Neural crest cell (in vitro differentiated cells): Measurements from ENCODE around the gene ZDHHC15. TPM values are rescaled to one million over a fixed set of nuclear protein-coding genes. Genes with fewer than 3 reads are reported as not detected.
"Not testable (repeated sequence)": the region's sequence is repeated elsewhere in the genome, so short reads cannot be mapped to it uniquely, and the experiment has no call there.

Experiments
- DNase-seq: peaks from one replicate; pipeline ENCODE4 v3.0.0; 2021; ENCODE audit warnings: low read depth, mixed read lengths, low spot score
- H3K27ac Mint-ChIP-seq: one replicate; pipeline ENCODE4 v1.8.0; 2021; ENCODE audit warnings: mild to moderate bottlenecking, mixed read lengths; ENCODE audit not compliant: unreplicated experiment
- H3K27me3 Mint-ChIP-seq: 2 replicates; pipeline ENCODE4 v1.8.0; 2021; ENCODE audit warnings: low read depth, mild to moderate bottlenecking, mixed read lengths
- H3K36me3 Mint-ChIP-seq: 2 replicates; pipeline ENCODE4 v1.8.0; 2021; ENCODE audit warnings: low read depth, mild to moderate bottlenecking, mixed read lengths
- H3K4me1 Mint-ChIP-seq: 2 replicates; pipeline ENCODE4 v1.8.0; 2021; ENCODE audit warnings: mixed read lengths
- H3K4me3 Mint-ChIP-seq: one replicate; pipeline ENCODE4 v1.8.0; 2021; ENCODE audit warnings: mild to moderate bottlenecking, mixed read lengths
- H3K9me3 Mint-ChIP-seq: 2 replicates; pipeline ENCODE4 v1.8.0; 2021; ENCODE audit warnings: mixed read lengths
- total RNA-seq: library from RNA; stranded (reverse); gene quantifications from 2 replicates; pipeline ENCODE4 v1.2.1, GENCODE V29; 2021
- TF ChIP-seq, protein P1 (sequence below): fragments of 200-600 bp; sonication (generic); conservative IDR thresholded peaks from 2 replicates; pipeline ENCODE4 v1.5.0; 2021; ENCODE audit warnings: antibody characterized with exemption, mild to moderate bottlenecking

Gene ZDHHC15
- total RNA-seq, 1 donor from 2014 or later = 3.7 TPM

DNA sequence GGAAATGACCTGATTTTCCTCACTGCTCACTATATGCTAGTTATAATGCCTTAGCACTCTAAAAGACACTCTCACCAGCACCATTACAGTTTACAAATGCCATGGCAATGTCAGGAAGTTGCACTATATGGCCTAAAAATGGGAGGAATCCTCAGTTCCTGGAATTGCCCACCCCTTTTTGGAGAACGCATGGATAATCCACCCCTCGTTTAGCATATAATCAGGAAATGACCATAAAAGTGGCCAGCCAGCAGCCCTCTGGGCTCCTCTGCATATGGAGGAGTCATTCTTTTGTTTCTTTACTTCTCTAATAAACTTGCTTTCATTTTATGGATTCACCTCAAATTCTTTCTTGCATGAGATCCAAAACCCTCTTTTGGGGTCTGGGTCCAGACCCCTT, 156.0 kb downstream of the ZDHHC15 start:
- Mint-ChIP-seq H3K4me3 (no peak overlapping the region), H3K36me3 (peaks cover 9% of the 10 kb centered on the region), H3K4me1 (no peaks in the 10 kb centered on the region), H3K27ac (no peak overlapping the region), H3K9me3 (peaks cover 2% of the 10 kb centered on the region), H3K27me3 (no peaks in the 10 kb centered on the region)
- TF ChIP-seq, protein P1, sequence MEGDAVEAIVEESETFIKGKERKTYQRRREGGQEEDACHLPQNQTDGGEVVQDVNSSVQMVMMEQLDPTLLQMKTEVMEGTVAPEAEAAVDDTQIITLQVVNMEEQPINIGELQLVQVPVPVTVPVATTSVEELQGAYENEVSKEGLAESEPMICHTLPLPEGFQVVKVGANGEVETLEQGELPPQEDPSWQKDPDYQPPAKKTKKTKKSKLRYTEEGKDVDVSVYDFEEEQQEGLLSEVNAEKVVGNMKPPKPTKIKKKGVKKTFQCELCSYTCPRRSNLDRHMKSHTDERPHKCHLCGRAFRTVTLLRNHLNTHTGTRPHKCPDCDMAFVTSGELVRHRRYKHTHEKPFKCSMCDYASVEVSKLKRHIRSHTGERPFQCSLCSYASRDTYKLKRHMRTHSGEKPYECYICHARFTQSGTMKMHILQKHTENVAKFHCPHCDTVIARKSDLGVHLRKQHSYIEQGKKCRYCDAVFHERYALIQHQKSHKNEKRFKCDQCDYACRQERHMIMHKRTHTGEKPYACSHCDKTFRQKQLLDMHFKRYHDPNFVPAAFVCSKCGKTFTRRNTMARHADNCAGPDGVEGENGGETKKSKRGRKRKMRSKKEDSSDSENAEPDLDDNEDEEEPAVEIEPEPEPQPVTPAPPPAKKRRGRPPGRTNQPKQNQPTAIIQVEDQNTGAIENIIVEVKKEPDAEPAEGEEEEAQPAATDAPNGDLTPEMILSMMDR = no peak
- DNase-seq = no peak

DNA sequence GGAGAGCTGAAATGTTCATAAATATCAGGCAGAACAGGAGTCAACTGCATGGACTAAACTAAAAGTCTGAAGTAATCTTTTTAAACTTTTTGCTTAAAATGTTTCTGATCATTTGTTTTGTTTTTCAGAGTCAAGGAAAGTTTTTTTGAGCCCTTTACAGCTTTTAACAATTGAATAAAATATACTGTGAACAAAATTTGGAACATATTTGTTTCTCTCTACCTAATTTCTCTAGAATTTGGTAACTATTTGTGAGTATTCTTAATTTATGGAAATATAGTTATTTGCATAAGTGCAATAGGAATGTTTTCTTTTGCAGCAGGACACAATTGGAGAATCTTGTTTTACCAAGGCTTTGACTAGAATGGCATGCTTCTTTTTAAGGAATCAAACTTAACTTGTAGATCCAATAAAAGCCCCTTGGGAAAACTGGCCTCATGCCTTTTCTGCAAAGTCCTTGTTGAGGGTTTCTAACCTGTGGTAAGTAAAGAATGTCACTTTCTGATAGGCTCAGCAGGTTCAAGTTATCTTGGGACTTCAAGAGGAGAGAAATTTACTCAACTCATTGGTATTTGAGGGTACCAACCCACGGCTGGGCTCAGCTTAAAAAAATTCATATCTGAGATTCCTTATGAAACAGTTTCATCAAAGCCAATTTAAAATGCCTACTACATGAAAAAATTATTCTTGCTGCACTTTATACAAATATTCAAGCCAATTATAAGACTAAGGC, 157.4 kb downstream of the ZDHHC15 start:
- Mint-ChIP-seq H3K9me3 (peaks cover 6% of the 10 kb centered on the region), H3K27ac (no peak overlapping the region)

DNA sequence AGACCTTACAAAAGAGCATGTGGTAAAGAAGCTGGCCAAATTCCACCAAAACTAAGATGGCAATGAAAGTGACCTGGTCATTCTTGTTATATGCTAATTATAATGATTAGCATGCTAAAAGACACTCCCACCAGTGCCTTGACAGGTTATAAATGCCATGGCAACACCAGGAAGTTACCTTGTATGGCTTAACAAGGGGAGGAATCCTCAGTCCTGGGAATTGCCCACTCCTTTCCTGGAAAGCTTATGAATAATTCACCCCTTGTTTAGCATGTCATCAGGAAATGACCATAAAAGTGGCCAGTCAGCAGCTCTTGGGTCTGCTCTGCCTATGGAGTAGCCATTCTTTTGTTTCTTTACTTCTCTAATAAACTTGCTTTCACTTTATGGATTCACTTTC, 161.0 kb downstream of the ZDHHC15 start:
- H3K9me3 Mint-ChIP-seq = peaks cover 9% of the 10 kb centered on the region
- no peaks in the 10 kb centered on the region for H3K4me1 Mint-ChIP-seq
- H3K36me3 Mint-ChIP-seq = peaks cover 9% of the 10 kb centered on the region
- no peak overlapping the region for H3K27ac Mint-ChIP-seq
- H3K27me3 Mint-ChIP-seq = no peaks in the 10 kb centered on the region
- DNase-seq = no peak
- TF ChIP-seq, protein P1 = no peak
- no peak overlapping the region for H3K4me3 Mint-ChIP-seq

More for the DNA sequence above, 157.4 kb downstream of the ZDHHC15 start:
- Mint-ChIP-seq H3K4me3 (no peak overlapping the region), H3K4me1 (no peaks in the 10 kb centered on the region), H3K36me3 (peaks cover 9% of the 10 kb centered on the region), H3K27me3 (no peaks in the 10 kb centered on the region)
- TF ChIP-seq, protein P1 = no peak
- DNase-seq = no peak

DNA sequence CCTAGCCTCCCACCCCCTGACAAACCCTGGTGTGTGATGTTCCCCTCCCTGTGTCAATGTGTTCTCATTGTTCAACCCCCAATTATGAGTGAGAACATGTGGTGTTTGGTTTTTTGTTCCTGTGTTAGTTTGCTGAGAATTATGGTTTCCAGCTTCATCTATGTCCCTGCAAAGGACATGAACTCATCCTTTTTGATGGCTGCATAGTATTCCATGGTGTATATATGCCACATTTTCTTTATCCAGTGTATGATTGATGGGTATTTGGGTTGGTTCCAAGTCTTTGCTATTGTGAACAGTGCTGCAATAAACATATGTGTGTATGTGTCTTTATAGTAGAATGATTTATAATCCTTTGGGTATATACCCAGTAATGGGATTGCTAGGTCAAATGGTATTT, 174.2 kb downstream of the ZDHHC15 start:
- H3K9me3 Mint-ChIP-seq = peaks cover 28% of the 10 kb centered on the region
- peaks cover 17% of the 10 kb centered on the region for H3K36me3 Mint-ChIP-seq
- DNase-seq, H3K4me1 Mint-ChIP-seq, H3K27me3 Mint-ChIP-seq, H3K27ac Mint-ChIP-seq, H3K4me3 Mint-ChIP-seq: not testable (repeated sequence)

DNA sequence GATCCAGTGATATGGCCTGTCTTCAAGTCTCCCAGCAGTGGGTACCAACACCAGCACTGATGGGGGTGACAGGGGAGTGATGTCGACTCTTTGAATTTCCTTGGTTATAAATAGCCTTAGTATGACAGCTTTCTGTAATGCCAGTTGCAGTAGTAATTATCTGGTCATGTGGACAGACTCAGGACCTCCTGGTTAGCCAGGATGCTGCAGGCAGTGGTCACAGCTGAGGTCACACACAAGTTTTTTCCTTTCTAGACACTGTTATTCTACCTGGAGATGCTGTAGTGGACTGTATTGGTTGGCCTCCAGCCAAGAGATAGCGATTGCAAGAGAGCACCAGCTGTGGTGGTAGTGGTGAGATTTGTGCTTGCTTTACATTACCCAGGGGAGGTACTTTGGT, 185.3 kb downstream of the ZDHHC15 start:
- H3K27me3 Mint-ChIP-seq = no peaks in the 10 kb centered on the region
- H3K36me3 Mint-ChIP-seq = peaks cover 4% of the 10 kb centered on the region
- H3K9me3 Mint-ChIP-seq = peaks cover 10% of the 10 kb centered on the region
- DNase-seq = no peak
- H3K4me1 Mint-ChIP-seq = no peaks in the 10 kb centered on the region
- H3K4me3 Mint-ChIP-seq = no peak overlapping the region
- no peak overlapping the region for H3K27ac Mint-ChIP-seq
- TF ChIP-seq, protein P1 = no peak

DNA sequence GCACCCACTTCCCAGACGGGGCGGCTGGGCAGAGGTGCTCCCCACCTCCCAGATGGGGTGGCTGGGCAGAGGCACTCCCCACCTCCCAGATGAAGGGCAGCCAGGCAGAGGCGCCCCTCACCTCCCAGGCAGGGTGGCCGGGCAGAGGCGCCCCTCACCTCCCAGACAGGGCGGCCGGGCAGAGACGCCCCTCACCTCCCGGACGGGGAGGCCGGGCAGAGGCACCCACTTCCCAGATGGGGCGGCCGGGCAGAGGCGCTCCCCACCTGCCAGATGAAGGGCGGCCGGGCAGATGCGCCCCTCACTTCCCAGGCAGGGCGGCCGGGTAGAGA, 187.7 kb downstream of the ZDHHC15 start:
- H3K27me3 Mint-ChIP-seq = no peaks in the 10 kb centered on the region
- H3K4me3 Mint-ChIP-seq = no peak overlapping the region
- peaks cover 15% of the 10 kb centered on the region for H3K9me3 Mint-ChIP-seq
- TF ChIP-seq, protein P1 = no peak
- no peak for DNase-seq
- H3K36me3 Mint-ChIP-seq = peaks cover 14% of the 10 kb centered on the region
- H3K4me1 Mint-ChIP-seq = no peaks in the 10 kb centered on the region
- H3K27ac Mint-ChIP-seq = no peak overlapping the region

DNA sequence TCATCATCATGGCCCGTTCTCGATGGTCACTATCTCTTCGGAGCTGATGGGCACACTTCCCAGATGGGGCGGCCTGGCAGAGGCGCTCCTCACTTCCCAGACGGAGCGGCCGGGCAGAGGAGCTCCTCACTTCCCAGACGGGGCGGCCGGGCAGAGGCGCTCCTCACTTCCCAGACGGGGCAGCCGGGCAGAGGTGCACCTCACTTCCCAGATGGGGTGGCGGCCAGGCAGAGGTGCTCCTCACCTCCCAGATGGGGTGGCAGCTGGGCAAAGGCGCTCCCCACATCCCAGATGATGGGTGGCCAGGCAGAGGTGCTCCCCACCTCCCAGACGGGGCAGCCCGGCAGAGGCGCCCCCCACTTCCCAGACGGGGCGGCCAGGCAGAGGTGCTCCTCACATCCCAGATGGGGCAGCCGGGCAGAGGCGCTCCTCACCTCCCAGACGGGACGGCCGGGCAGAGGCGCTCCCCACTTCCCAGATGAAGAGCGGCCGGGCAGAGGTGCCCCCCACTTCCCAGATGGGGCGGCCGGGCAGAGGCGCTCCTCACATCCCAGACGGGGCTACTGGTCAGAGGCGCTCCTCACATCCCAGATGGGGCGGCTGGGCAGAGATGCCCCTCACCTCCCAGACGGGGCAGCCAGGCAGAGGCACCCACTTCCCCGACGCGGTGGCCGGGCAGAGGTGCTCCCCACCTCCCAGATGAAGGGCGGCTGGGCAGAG, 188.3 kb downstream of the ZDHHC15 start:
- H3K4me1 Mint-ChIP-seq = not testable (repeated sequence)
- peaks cover 15% of the 10 kb centered on the region for H3K9me3 Mint-ChIP-seq
- H3K36me3 Mint-ChIP-seq = peaks cover 19% of the 10 kb centered on the region

More for the DNA sequence above, 188.3 kb downstream of the ZDHHC15 start:
- not testable (repeated sequence) for H3K27ac Mint-ChIP-seq, H3K4me3 Mint-ChIP-seq, DNase-seq, H3K27me3 Mint-ChIP-seq
